GM18520 (cell line): ENCODE results near the gene ODAPH.
"Not testable (repeated sequence)": the region's sequence is repeated elsewhere in the genome, so short reads cannot be mapped to it uniquely, and the experiment has no call there.

Experiments used
- ATAC-seq: cut with Tn5 transposase; IDR thresholded peaks from one replicate; pipeline ENCODE4 v1.9.1; 2021; ENCODE audit not compliant: unreplicated experiment

Gene ODAPH

DNA sequence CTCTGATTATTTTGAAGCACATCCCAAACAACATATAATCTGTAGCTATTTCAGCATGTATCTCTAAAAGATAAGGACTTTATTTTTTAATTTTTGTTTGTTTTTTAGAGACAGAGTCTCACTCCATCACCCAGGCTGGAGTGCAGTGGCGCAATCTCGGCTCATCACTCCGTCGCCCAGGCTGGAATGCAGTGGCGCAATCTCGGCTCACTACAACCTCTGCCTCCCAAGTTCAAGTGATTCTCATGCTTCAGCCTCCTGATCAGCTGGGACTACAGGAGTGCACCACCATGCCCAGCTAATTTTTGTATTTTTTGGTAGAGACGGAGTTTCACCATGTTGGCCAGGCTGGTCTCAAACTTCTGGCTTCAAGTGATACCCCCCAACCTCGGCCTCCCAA, 11.6 kb upstream of the ODAPH start:
- not testable (repeated sequence) for ATAC-seq

GRCh38 chr4:75544870-75545269, 11.0 kb upstream of the ODAPH start:
- ATAC-seq, result no peak

- ATAC-seq, result no peak
Observed at GRCh38 chr4:75545526-75545925, 10.3 kb upstream of the ODAPH start.

GRCh38 chr4:75547647-75548387, 8.0 kb upstream of the ODAPH start:
- ATAC-seq, result no peak

DNA sequence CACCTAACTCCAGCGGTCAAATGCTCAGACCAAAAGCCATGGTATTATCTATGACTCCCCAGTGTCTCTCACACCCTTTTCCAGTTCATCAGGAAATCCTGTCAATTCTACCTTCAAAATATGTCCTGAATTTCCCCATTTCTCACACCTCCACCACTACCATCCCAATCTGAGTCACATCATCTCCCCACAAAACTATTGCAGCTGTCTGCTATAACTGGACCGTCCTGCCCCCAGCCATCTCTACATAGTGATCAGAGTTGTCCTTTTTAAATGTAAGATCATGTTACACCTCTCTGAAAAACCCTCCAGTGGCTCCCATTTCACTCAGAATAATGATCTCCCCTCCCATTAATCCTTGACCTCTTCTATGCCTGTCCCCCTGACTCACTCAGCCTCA, 6.8 kb upstream of the ODAPH start:
- peak; percentile 44 for ATAC-seq

GRCh38 chr4:75552452-75552851, 3.4 kb upstream of the ODAPH start:
- no peak for ATAC-seq

DNA sequence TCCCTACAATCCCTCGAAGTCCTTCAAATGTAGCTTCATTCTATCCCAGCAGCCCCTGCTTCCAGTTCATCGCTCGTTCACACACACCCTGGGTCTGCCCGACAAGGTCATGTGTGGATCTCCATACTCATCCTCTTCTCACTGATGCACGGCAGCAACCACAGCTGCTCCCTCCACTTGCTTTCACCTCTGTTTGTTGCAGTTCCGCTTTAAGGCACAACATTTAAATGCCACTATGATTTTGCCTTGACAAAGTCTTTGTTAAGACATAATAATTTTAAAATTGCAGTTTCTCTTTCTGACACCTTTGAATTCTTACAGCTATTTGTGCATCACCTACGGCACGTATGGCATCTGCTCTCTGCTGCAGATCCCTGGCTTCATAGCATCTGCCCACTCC, 1.8 kb downstream of the ODAPH start:
- no peak for ATAC-seq

DNA sequence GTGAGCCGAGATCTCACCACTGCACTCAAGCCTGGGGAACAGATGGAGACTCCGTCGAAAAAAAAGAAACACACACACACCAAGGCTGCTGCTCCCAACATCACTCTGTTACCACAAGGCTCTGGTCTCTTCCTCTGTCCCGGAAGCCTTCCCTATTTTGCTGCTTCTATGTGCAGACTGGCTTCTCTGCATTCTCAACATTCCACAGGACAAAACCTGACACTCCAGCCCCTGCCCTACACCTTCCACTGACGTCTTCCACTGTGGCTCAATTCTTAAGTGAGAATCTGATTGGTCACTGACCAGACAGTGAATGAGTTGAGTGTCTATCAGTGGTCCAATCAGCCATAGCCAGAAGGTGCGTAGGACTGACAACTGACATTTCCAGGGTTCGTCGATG, 5.9 kb downstream of the ODAPH start:
- ATAC-seq, result no peak

- no peak for ATAC-seq
Observed at GRCh38 chr4:75564023-75564422, 8.2 kb downstream of the ODAPH start.

DNA sequence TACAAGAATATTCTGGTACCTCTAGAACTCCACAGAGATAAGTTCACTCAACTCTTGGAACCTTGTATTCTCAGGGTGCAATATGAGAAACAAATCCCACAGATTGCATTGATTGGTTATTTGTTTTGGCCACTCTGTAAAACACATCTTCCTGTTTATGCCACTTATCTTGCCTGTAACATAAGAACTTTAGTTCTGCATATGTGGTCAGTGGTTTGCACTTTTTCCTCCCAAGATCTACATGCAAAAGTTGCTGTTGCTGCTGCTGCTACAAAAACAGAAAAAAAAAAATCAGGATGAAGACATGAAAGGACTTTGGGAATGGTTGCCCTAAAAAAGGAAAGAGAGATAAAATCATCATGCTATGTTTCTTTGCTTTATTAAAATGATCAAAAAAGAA, 9.6 kb downstream of the ODAPH start:
- no peak for ATAC-seq

DNA sequence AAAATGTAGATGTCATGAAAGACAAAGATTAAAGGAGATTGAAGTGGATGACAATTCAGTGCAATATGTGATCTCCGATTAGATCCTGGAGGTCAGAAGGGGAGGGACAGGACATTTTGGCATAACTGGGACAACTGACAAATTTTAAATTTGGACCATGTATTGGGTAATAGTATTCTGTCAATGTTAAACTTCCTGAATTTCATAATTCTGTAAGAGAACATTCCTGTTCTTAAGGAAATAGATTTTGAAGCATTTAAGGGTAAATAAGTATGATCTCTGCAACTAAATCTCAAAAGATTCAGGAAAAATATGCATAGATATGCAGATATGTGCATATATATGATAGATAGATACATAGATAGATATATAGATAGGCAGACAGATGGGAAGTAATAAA, 11.0 kb downstream of the ODAPH start:
- ATAC-seq, result no peak

GRCh38 chr4:75567725-75568124, 11.9 kb downstream of the ODAPH start:
- no peak for ATAC-seq

DNA sequence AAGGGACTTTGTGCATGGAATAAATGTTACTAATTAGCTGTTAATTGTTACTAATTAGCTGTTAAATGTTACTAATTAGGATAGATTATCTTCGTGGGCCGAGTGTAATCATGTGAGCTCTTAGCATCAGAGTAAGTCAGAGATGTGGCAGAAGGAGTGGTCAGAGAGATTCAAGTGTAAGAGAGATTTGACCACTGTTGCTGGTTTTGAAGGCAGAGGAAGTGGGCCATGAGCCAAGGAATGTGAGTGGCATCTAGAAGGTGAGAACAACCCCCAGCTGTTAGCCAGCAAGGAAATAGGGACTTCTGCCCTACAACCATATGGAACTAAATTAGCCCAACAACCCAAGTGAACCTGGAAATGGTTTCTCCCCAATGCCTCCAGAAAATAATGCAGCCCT, 28.2 kb downstream of the ODAPH start:
- ATAC-seq, result no peak

- ATAC-seq, result no peak
Observed at GRCh38 chr4:75593393-75593792, 37.5 kb downstream of the ODAPH start.

DNA sequence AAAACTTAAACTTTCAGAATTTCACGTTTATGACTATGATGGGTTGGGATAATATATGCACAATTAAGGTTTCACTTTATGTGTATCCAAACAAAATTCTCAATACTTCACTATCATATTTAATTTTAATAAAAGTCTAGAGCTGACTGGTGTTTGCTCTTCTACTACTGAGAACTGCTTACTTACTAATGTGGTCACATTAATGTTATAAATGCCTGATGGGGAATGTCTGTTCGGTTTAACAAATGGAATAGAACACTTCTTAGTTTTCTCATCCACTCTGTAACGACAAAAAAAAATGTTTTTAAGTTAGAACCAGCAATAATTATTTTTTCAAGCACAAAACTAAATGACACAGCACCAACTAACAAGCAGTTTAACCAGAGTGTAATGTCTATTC, 40.2 kb downstream of the ODAPH start:
- no peak for ATAC-seq

GRCh38 chr4:75598390-75598789, 42.5 kb downstream of the ODAPH start:
- ATAC-seq, result peak; percentile 40

DNA sequence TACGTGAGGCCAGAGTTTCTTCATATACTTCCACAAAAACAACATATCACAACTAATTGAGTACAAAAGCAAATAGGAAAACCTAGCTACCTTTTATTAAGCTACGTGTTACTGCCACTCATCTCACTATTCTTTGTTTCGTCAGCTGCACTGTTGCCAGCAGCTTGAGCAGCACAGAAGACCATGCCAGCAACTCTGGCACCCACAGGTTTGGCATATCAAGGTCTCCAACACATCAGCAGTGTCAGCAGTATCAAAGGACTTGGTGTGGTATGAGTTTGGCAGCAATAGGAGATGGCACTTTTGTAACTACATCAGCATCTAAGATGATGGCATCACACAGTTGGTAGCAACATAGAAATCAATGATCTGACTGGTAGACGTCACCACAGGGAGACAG, 43.8 kb downstream of the ODAPH start:
- no peak for ATAC-seq

- ATAC-seq, result no peak
Observed at GRCh38 chr4:75605928-75606327, 50.1 kb downstream of the ODAPH start.

DNA sequence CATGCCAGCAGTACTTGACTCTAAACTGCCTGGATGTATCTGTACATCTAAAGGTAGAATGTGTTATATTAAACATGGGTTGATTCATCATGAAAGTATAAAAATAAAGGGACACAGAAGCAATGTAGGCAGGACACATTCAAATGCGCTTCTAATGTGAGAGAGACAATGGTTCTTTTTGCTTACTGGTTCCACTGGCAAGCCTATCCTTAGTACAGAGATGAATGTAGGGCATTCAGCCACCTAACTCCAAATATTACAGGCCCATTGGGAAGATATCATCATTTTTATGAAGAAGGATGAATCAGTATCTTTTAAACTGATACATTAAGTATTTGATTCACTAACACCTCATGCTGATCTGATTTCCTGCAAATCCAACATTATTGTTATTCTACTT, 56.4 kb downstream of the ODAPH start:
- no peak for ATAC-seq
